ENCODE data around the gene MET. TPM values are rescaled to one million over a fixed set of nuclear protein-coding genes. Genes with fewer than 3 reads are reported as not detected.

MET gene
- total and polyA plus RNA-seq, 2 donors (not counting 1 experiment from before 2014, with no cell fraction given): 33.4 to 44.4 TPM

- peaks cover 6% of the 10 kb centered on the region for H3K27me3 ChIP-seq (ENCODE audit: control insufficient read depth, insufficient read depth, low read length)
- H2AFZ ChIP-seq (ENCODE audit: low read length): no peak overlapping the region
- no peak overlapping the region for H3K4me3 ChIP-seq (replicated peaks in 1 of 4; ENCODE audit: control extremely low read depth in 1 of 4, insufficient read depth in 1 of 4, low read depth in 3 of 4, low read length in 4 of 4)
- H3K9ac ChIP-seq (ENCODE audit: insufficient read depth, low read length): no peak overlapping the region
- H3K4me1 ChIP-seq (ENCODE audit: control insufficient read depth, extremely low read depth, insufficient read depth, low read length): no peaks in the 10 kb centered on the region
- no peaks in the 10 kb centered on the region for H3K36me3 ChIP-seq (ENCODE audit: control insufficient read depth, insufficient read depth, low read length)
- H3K27ac ChIP-seq (ENCODE audit: insufficient read depth, low read length): no peak overlapping the region
- TF ChIP-seq CTCF (conservative IDR thresholded peaks at IDR 0.05 in 1 of 2, IDR thresholded peaks at IDR 0.05 in 1 of 2; ENCODE audit: low read depth in 1 of 2, low read length in 2 of 2) (no peak), EZH2 (IDR thresholded peaks at IDR 0.05; ENCODE audit: low read length, missing control alignments) (no peak)
- no peak overlapping the region for H3K4me2 ChIP-seq (ENCODE audit: extremely low read depth, insufficient read depth, low read length)
- H3K9me3 ChIP-seq (ENCODE audit: control insufficient read depth, insufficient read depth, low read depth, low read length): no peaks in the 10 kb centered on the region
- H3K79me2 ChIP-seq (ENCODE audit: control insufficient read depth, insufficient read depth, low read length): no peaks in the 10 kb centered on the region
- H4K20me1 ChIP-seq (ENCODE audit: control insufficient read depth, extremely low read depth, insufficient read depth, low read length): no peaks in the 10 kb centered on the region
- DNase-seq (ENCODE audit: low read depth in 2 of 2): no peak
Observed at GRCh38 chr7:116840256-116840655, 168.3 kb downstream of the MET start.

GRCh38 chr7:116842371-116842770, 170.4 kb downstream of the MET start:
- Histone ChIP-seq H4K20me1 (ENCODE audit: control insufficient read depth, extremely low read depth, insufficient read depth, low read length) (no peaks in the 10 kb centered on the region), H3K27ac (ENCODE audit: insufficient read depth, low read length) (no peak overlapping the region), H3K4me1 (ENCODE audit: control insufficient read depth, extremely low read depth, insufficient read depth, low read length) (no peaks in the 10 kb centered on the region), H3K27me3 (ENCODE audit: control insufficient read depth, insufficient read depth, low read length) (peaks cover 6% of the 10 kb centered on the region), H2AFZ (ENCODE audit: low read length) (no peak overlapping the region), H3K4me2 (ENCODE audit: extremely low read depth, insufficient read depth, low read length) (no peak overlapping the region), H3K4me3 (replicated peaks in 1 of 4; ENCODE audit: control extremely low read depth in 1 of 4, insufficient read depth in 1 of 4, low read depth in 3 of 4, low read length in 4 of 4) (no peak overlapping the region), H3K36me3 (ENCODE audit: control insufficient read depth, insufficient read depth, low read length) (no peaks in the 10 kb centered on the region), H3K9me3 (ENCODE audit: control insufficient read depth, insufficient read depth, low read depth, low read length) (no peaks in the 10 kb centered on the region), H3K79me2 (ENCODE audit: control insufficient read depth, insufficient read depth, low read length) (no peaks in the 10 kb centered on the region), H3K9ac (ENCODE audit: insufficient read depth, low read length) (no peak overlapping the region)
- no peak for DNase-seq (ENCODE audit: low read depth in 2 of 2)
- TF ChIP-seq CTCF (conservative IDR thresholded peaks at IDR 0.05 in 1 of 2, IDR thresholded peaks at IDR 0.05 in 1 of 2; ENCODE audit: low read depth in 1 of 2, low read length in 2 of 2) (no peak), EZH2 (IDR thresholded peaks at IDR 0.05; ENCODE audit: low read length, missing control alignments) (no peak)

GRCh38 chr7:116843378-116843777, 171.4 kb downstream of the MET start:
- Histone ChIP-seq H3K9me3 (ENCODE audit: control insufficient read depth, insufficient read depth, low read depth, low read length) (no peaks in the 10 kb centered on the region), H3K79me2 (ENCODE audit: control insufficient read depth, insufficient read depth, low read length) (no peaks in the 10 kb centered on the region), H3K27me3 (ENCODE audit: control insufficient read depth, insufficient read depth, low read length) (peaks cover 6% of the 10 kb centered on the region), H3K4me3 (replicated peaks in 1 of 4; ENCODE audit: control extremely low read depth in 1 of 4, insufficient read depth in 1 of 4, low read depth in 3 of 4, low read length in 4 of 4) (no peak overlapping the region), H3K4me1 (ENCODE audit: control insufficient read depth, extremely low read depth, insufficient read depth, low read length) (no peaks in the 10 kb centered on the region), H3K36me3 (ENCODE audit: control insufficient read depth, insufficient read depth, low read length) (no peaks in the 10 kb centered on the region), H2AFZ (ENCODE audit: low read length) (no peak overlapping the region), H3K9ac (ENCODE audit: insufficient read depth, low read length) (no peak overlapping the region), H4K20me1 (ENCODE audit: control insufficient read depth, extremely low read depth, insufficient read depth, low read length) (no peaks in the 10 kb centered on the region), H3K4me2 (ENCODE audit: extremely low read depth, insufficient read depth, low read length) (no peak overlapping the region), H3K27ac (ENCODE audit: insufficient read depth, low read length) (no peak overlapping the region)
- DNase-seq (ENCODE audit: low read depth in 2 of 2): no peak
- no peak for TF ChIP-seq CTCF (conservative IDR thresholded peaks at IDR 0.05 in 1 of 2, IDR thresholded peaks at IDR 0.05 in 1 of 2; ENCODE audit: low read depth in 1 of 2, low read length in 2 of 2)
- no peak for TF ChIP-seq EZH2 (IDR thresholded peaks at IDR 0.05; ENCODE audit: low read length, missing control alignments)

Other genes starting within 250 kb of the MET start
- 60.1 and 119 TPM in 2 replicates for gene CAV2, start 172.5 kb upstream of the MET start, total RNA-seq
- 217 and 288 TPM in 2 replicates for gene CAV2, start 172.5 kb upstream of the MET start, polyA plus RNA-seq
- gene CAV1, start 147.2 kb upstream of the MET start, total RNA-seq: 174 and 461 TPM in 2 replicates
- 1,245 and 1,327 TPM in 2 replicates for gene CAV1, start 147.2 kb upstream of the MET start, polyA plus RNA-seq
- 91.9 and 123 TPM in 2 replicates for gene CAPZA2, start 190.4 kb downstream of the MET start, total RNA-seq
- 151 and 205 TPM in 2 replicates for gene CAPZA2, start 190.4 kb downstream of the MET start, polyA plus RNA-seq

All from fibroblast of lung (primary cell).